GM12874 (cell line): ENCODE results near the gene ASB9.

ENCODE experiments used
- TF ChIP-seq, protein P1 (sequence below): IDR thresholded peaks from 2 replicates; pipeline ENCODE4 v1.5.1; 2011; ENCODE audit warnings: low read depth, mild to moderate bottlenecking, control low read depth, low read length, moderate library complexity; ENCODE audit not compliant: insufficient read depth

Gene ASB9

GRCh38 chrX:15215366-15215765 is 54.5 kb downstream of the ASB9 start:
- TF ChIP-seq, protein P1, sequence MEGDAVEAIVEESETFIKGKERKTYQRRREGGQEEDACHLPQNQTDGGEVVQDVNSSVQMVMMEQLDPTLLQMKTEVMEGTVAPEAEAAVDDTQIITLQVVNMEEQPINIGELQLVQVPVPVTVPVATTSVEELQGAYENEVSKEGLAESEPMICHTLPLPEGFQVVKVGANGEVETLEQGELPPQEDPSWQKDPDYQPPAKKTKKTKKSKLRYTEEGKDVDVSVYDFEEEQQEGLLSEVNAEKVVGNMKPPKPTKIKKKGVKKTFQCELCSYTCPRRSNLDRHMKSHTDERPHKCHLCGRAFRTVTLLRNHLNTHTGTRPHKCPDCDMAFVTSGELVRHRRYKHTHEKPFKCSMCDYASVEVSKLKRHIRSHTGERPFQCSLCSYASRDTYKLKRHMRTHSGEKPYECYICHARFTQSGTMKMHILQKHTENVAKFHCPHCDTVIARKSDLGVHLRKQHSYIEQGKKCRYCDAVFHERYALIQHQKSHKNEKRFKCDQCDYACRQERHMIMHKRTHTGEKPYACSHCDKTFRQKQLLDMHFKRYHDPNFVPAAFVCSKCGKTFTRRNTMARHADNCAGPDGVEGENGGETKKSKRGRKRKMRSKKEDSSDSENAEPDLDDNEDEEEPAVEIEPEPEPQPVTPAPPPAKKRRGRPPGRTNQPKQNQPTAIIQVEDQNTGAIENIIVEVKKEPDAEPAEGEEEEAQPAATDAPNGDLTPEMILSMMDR = no peak

DNA sequence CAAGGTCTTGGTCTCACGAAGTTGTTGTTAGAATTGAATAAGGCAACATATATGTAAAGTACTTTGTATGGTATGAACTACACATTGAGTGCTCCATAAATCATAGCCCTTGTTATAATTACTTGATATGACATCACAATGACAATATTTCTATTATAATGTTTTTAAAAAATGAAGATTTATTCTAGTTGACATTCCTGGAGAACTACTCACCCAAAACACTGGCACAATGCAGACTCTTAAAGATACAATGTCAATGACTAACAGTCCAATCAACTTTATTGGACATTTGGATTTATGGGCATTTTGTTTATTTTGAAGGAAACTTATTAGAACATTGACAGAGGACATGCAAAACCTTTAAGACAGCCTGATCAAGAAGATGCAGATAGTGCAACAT is 55.3 kb downstream of the ASB9 start:
- TF ChIP-seq, protein P1 = no peak

DNA sequence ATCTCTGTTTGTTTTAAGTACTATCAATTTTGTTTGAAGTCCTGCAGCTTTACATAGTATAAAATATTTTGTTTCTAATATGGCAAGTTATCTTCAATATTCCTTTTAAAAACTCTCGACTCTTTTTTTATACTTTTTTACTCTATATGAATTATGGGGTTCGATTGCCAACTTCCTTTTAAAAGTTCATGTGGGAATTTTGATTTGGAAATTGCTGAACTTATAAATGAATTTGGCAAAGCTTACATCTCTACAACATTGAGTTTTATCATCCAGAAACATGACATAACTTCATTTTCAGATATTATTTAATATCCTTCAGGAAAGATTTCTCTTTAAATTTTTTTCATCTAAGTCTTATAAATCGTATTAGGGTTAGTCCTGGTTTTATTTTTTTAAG is 60.8 kb downstream of the ASB9 start:
- TF ChIP-seq, protein P1 = no peak

DNA sequence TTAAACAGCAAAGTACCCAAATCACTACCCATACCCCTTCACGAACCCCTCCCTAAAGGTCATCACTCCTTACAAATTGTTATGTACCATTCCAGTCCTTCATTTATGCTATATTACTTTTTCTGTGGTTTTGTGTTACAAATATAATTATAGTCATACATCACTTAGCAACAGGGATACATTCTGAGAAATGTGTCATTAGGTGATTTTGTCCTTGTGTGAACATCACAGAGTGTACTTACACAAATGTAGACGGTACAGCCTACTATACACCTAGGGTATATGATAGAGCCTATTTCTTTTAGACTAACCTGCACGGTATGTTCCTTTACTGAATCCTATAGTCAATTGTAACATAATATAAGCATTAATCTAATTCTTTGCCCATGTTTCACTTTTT is 61.9 kb downstream of the ASB9 start:
- TF ChIP-seq, protein P1 = no peak

GRCh38 chrX:15207384-15207783 is 62.5 kb downstream of the ASB9 start:
- TF ChIP-seq, protein P1 = no peak

- TF ChIP-seq, protein P1 = no peak
Observed at GRCh38 chrX:15206306-15206705, 63.6 kb downstream of the ASB9 start.

DNA sequence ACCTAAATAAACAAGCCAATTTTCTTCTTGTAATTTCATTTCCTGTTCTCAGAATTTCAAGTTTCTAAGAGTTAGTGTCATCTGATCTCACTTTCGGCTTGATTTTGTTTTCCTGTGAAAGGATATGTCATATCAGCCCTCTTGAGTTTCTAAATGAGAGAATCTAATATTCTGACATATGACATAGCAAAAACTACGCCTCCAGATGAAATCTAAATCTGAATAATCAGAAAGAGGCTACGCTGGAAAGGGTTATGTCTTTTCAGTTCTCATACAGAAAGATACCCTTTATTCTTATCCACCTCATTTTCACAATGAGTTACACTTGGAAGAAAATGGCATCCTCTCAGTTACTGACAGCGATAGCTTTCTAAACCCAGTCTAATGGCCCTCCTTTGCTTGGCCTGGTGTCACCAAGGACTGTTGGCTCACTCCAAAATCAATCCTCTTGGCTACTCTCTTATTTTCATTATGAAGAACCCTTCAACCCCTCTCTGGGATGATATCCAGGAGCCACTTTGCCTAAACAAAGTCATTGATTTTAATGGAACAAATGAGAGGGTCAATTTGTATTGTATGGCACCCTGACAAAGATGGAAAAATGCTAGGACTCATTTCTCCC is 65.6 kb downstream of the ASB9 start:
- TF ChIP-seq, protein P1 = no peak
